Left lung (tissue), 10 donors: ENCODE measurements around the gene TBXAS1. TPM values are rescaled to one million over a fixed set of nuclear protein-coding genes. Genes with fewer than 3 reads are reported as not detected.

Source experiments
- ATAC-seq: fragments of 200-7000 bp; cut with Tn5 transposase; one replicate; pipeline ENCODE4 v1.9.1; 2020; ENCODE audit warnings: moderate library complexity
- DNase-seq, 4 donors: peaks; one replicate each; pipeline ENCODE4 v3.0.0-alpha.2; 2013 to 2020
- H3K27ac ChIP-seq, 2 donors: fragments of 200-600 bp; sonication (generic) in 1 of 2; one replicate each; pipeline versions ENCODE4 v1.5.0 to v1.8.0; 2020 to 2021
- H3K27me3 ChIP-seq, 2 donors: fragments of 200-600 bp; sonication (generic) in 1 of 2; one replicate each; pipeline versions ENCODE4 v1.5.0 to v1.8.0; 2020 to 2021
- H3K36me3 ChIP-seq, 2 donors: fragments of 200-600 bp; sonication (generic) in 1 of 2; one replicate each; pipeline versions ENCODE4 v1.5.0 to v1.8.0; 2020 to 2021
- H3K4me1 ChIP-seq, 2 donors: fragments of 200-600 bp; one replicate each; pipeline ENCODE4 v1.8.0; 2021
- H3K4me3 ChIP-seq, 2 donors: fragments of 200-600 bp; sonication (generic) in 1 of 2; one replicate each; pipeline versions ENCODE4 v1.5.0 to v1.8.0; 2020 to 2021; ENCODE audit warnings: mild to moderate bottlenecking in 1 of 2
- H3K9me3 ChIP-seq, 2 donors: fragments of 200-600 bp; sonication (generic) in 1 of 2; one replicate each; pipeline versions ENCODE4 v1.5.0 to v1.8.0; 2020 to 2021
- intact Hi-C, 2 donors: fragments of 100-400 bp; cut with DNase I; formaldehyde crosslinking; loops; one replicate each; pipeline versions ENCODE4 v1.11.2 to v1.14.2; 2022
- polyA plus RNA-seq, 6 donors: library from polyadenylated mRNA; unstranded; fragments of 120-200 nt; gene quantifications; one replicate each; pipeline ENCODE4 v1.2.1, GENCODE V29; 2013; ENCODE audit not compliant: insufficient read length in 6 of 6
- total RNA-seq, 2 donors: library from RNA; stranded (reverse); fragmentation: NEBNext Ultra II Directional; extraction: Animal tissue kit (Norgen Biotek cat#: 25700); gene quantifications; one replicate each; pipeline ENCODE4 v1.2.1, GENCODE V29; 2021
- TF ChIP-seq, protein P1 (sequence below), 2 donors: fragments of 200-600 bp; sonication (generic) in 1 of 2; IDR thresholded peaks; one replicate each; pipeline versions ENCODE4 v1.5.0 to v1.8.0; 2021; ENCODE audit warnings: antibody characterized with exemption in 2 of 2
- donor health status: DM: no; HTN: yes; CAD: no.
- donor health status: DM: no; HTN: no; CAD: no.

The TBXAS1 gene
- total and polyA plus RNA-seq, 8 donors, result 8.2 to 103 (median 9.6) TPM

DNA sequence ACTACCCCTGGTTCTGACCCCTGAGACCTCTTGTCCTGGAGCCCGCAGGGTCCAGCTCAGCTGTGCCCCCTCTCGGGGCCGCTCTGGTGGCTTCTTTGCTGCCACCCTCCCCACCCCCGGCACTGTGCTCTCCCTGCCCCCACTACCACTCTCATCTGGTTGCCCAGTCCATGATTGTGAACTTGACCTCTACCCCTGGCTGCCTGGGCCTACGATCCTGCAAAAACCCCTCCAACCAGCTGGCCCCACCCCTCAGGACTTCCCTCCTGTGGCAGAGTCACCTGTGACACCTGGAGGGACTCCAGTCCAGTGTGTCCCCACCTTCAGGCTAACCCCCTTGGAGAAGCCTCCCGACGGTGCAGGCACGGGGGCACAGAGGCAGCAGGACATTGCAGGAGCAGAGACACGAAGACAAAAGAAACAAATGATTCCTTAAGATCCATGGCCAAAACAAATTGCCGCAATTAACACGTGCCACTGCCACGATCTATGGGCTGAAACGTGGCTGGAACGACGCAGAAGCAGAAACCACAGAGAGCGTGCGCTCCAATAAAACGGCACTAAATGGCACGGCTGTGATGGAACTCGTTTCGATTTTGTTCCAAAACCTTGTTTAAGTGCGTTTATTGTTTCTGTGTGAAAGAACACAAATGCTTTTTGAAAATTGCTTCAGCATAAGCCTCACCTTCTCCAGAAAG lies 161.7 kb downstream of the TBXAS1 start:
- no peak for ATAC-seq
- H3K4me3 ChIP-seq, result no peak overlapping the region
- intact Hi-C loops, result no loop called here

DNA sequence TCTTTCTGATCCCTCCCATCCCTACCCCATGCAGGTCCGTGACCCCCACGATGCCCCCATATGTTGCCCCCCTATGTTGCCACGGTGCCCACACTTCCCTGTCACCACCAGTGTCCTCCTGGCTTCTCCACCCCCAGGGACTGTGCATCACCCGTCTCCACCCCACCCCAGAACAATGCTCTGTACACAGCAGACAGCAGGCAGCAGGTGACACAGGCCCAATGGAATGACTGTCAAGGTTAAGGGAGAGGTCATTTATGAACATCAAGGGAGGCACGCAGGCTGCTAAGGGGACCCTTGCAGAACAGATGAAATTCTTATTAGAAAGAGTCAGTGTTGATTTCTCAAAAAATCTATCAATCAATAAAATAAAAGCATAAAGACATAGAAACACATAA lies 162.2 kb downstream of the TBXAS1 start:
- TF ChIP-seq, protein P1, sequence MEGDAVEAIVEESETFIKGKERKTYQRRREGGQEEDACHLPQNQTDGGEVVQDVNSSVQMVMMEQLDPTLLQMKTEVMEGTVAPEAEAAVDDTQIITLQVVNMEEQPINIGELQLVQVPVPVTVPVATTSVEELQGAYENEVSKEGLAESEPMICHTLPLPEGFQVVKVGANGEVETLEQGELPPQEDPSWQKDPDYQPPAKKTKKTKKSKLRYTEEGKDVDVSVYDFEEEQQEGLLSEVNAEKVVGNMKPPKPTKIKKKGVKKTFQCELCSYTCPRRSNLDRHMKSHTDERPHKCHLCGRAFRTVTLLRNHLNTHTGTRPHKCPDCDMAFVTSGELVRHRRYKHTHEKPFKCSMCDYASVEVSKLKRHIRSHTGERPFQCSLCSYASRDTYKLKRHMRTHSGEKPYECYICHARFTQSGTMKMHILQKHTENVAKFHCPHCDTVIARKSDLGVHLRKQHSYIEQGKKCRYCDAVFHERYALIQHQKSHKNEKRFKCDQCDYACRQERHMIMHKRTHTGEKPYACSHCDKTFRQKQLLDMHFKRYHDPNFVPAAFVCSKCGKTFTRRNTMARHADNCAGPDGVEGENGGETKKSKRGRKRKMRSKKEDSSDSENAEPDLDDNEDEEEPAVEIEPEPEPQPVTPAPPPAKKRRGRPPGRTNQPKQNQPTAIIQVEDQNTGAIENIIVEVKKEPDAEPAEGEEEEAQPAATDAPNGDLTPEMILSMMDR (IDR thresholded peaks at IDR 0.05), result no peak
- H3K27me3 ChIP-seq, result no peaks in the 10 kb centered on the region
- DNase-seq (no peak), ATAC-seq (no peak)
- H3K27ac ChIP-seq, result no peak overlapping the region
- intact Hi-C loops, result no loop called here
- H3K4me3 ChIP-seq, result no peak overlapping the region
- no peaks in the 10 kb centered on the region for H3K9me3 ChIP-seq
- H3K4me1 ChIP-seq, result no peaks in the 10 kb centered on the region
- peaks cover 0 to 22% of the 10 kb centered on the region in 2 donors for H3K36me3 ChIP-seq

More for the DNA sequence above, 161.7 kb downstream of the TBXAS1 start:
- Histone ChIP-seq H3K27ac (no peak overlapping the region), H3K36me3 (peaks cover 0 to 22% of the 10 kb centered on the region in 2 donors), H3K4me1 (no peaks in the 10 kb centered on the region), H3K9me3 (no peaks in the 10 kb centered on the region), H3K27me3 (no peaks in the 10 kb centered on the region)
- no peak for DNase-seq
- TF ChIP-seq, protein P1 (IDR thresholded peaks at IDR 0.05), result no peak

DNA sequence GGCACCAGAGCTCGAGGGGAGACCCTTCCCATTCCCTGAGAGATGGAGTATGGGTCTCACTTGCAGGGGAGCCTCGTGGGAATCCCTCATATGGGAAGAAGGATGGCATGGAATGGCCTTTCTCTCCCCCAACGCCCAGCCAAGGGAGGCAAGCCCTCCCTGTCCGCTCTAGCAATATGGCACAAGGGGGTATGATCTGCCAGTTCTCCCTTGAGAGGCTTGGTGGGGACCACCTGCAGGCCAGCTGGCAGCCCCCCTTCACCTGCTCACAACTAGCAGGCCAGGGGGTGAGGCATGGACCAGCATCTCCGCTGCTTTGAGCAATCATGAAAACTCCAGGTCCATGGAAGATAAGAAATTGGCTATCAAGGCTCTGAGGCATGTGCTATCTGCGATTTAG lies 162.8 kb downstream of the TBXAS1 start:
- peaks cover 0 to 22% of the 10 kb centered on the region in 2 donors for H3K36me3 ChIP-seq
- H3K27me3 ChIP-seq, result no peaks in the 10 kb centered on the region
- H3K9me3 ChIP-seq, result no peaks in the 10 kb centered on the region
- TF ChIP-seq, protein P1 (IDR thresholded peaks at IDR 0.05), result no peak
- ATAC-seq, result no peak
- no peak for DNase-seq
- no peaks in the 10 kb centered on the region for H3K4me1 ChIP-seq
- no peak overlapping the region for H3K4me3 ChIP-seq
- intact Hi-C loops, result no loop called here
- no peak overlapping the region for H3K27ac ChIP-seq

DNA sequence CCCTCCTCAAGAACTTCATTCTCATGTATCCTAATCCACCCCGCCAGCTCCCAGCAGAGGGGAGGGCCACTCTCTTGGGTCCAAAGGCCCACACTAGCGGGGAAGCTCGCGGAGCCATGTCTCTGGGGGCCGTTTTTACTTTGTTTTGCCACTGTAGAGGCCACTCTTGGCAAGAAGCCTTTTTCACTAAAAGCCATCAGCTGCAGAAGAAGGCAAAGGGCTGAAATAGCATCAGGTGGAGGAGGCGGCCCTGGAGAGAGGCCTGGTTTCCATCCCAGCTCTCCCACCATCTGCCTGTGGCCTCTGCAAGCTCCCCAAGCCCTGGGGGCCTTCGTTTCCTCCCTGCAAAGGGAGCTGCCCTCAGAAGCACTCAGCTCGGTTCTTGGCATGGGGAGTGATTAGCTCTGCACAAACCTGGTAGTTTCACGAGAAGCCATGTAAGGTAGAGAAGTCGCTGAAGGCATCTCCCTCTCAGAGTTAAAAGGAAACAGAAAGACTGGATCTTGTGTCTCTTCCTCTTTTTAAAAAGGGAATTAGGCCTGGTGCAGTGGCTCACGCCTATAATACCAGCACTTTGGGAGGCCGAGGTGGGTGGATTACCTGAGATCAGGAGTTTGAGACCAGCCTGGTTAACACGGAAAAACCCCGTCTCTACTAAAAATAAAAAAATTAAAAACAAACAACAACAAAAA lies 163.4 kb downstream of the TBXAS1 start:
- H3K36me3 ChIP-seq, result peaks cover 0 to 22% of the 10 kb centered on the region in 2 donors
- intact Hi-C loops, result no loop called here
- ATAC-seq, result no peak
- DNase-seq, result no peak
- no peaks in the 10 kb centered on the region for H3K9me3 ChIP-seq
- no peak overlapping the region for H3K27ac ChIP-seq
- H3K4me3 ChIP-seq, result no peak overlapping the region
- H3K4me1 ChIP-seq, result no peaks in the 10 kb centered on the region
- H3K27me3 ChIP-seq, result no peaks in the 10 kb centered on the region
- TF ChIP-seq, protein P1 (IDR thresholded peaks at IDR 0.05), result no peak

DNA sequence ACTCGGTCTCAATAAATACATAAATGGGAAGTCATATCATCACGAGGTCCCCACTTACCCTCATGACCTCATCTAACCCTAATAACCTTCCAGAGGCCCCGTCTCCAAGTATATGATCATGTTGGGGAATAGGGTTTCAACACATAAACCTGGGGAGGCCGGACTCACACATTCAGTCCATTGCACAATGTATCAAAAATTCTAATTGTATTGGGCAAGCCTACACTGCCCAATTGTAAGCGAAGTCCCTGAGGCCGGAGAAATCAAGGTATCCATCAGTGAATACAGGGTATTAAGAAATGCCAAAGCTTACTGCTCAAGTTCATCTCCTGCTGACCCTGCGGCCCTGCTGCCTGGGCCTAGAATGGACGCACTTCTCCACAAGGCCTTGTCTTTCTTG lies 164.1 kb downstream of the TBXAS1 start:
- H3K4me3 ChIP-seq, result no peak overlapping the region
- DNase-seq, result no peak
- H3K9me3 ChIP-seq, result no peaks in the 10 kb centered on the region
- H3K36me3 ChIP-seq, result peaks cover 0 to 19% of the 10 kb centered on the region in 2 donors
- no peaks in the 10 kb centered on the region for H3K4me1 ChIP-seq
- H3K27me3 ChIP-seq, result no peaks in the 10 kb centered on the region
- intact Hi-C loops, result no loop called here
- no peak for ATAC-seq
- TF ChIP-seq, protein P1 (IDR thresholded peaks at IDR 0.05), result no peak
- no peak overlapping the region for H3K27ac ChIP-seq
